BJ (cell line): Measurements from ENCODE around the gene ADCYAP1R1. TPM values are rescaled to one million over a fixed set of nuclear protein-coding genes. Genes with fewer than 3 reads are reported as not detected.

ENCODE experiments used
- CTCF ChIA-PET: fragments of 350-600 bp; formaldehyde crosslinking; extraction: SDS; loops from one replicate; lab custom pipeline; 2021; ENCODE audit warnings: antibody characterized with exemption, inconsistent platforms; lab: Yijun Ruan, JAX
- POLR2A ChIA-PET: fragments of 300-600 bp; sonication (Branson Sonifier 250); formaldehyde crosslinking; extraction: SDS; loops from one replicate; lab custom pipeline; 2021; ENCODE audit warnings: antibody characterized with exemption; lab: Charles Lee
- DNase-seq: peaks from one replicate; pipeline ENCODE4 v3.0.0-alpha.2; 2011; ENCODE audit warnings: low read depth
- H3K27me3 ChIP-seq: 2 replicates; pipeline ENCODE4 v1.6.0; 2011; ENCODE audit warnings: low read length; ENCODE audit not compliant: control insufficient read depth, insufficient read depth
- H3K36me3 ChIP-seq: 2 replicates; pipeline ENCODE4 v1.5.1; 2011; ENCODE audit warnings: low read length; ENCODE audit not compliant: control insufficient read depth, insufficient read depth
- H3K4me3 ChIP-seq: 2 replicates; pipeline ENCODE4 v1.5.1; 2011; ENCODE audit warnings: low read depth, mild to moderate bottlenecking, control low read depth, low read length
- polyA plus RNA-seq: library from polyadenylated mRNA; depleted of rRNA; stranded (reverse); fragments of >200 nt; gene quantifications from 2 replicates; pipeline ENCODE4 v1.2.3, GENCODE V29; 2011
- TF ChIP-seq, protein P1 (sequence below): IDR thresholded peaks from 2 replicates; pipeline ENCODE4 v1.5.1; 2011; ENCODE audit warnings: low read depth, mild to moderate bottlenecking, control low read depth, inconsistent platforms, low read length, moderate library complexity; ENCODE audit not compliant: insufficient read depth

ADCYAP1R1 gene
- polyA plus RNA-seq, 1 experiment = not detected

GRCh38 chr7:31102151-31102972, 50.3 kb downstream of the ADCYAP1R1 start:
- DNase-seq = no peak
- Histone ChIP-seq H3K4me3 (no peak overlapping the region), H3K27me3 (no peaks in the 10 kb centered on the region), H3K36me3 (no peaks in the 10 kb centered on the region)
- ChIA-PET POLR2A (no interaction called here), CTCF (interaction anchor here (0.6 to 1.4 kb wide), 3 partner anchors 20 to 90 kb away, joined by 3 to 5 read pairs (median 4); no protein-coding TSS in a partner anchor)
- TF ChIP-seq, protein P1, sequence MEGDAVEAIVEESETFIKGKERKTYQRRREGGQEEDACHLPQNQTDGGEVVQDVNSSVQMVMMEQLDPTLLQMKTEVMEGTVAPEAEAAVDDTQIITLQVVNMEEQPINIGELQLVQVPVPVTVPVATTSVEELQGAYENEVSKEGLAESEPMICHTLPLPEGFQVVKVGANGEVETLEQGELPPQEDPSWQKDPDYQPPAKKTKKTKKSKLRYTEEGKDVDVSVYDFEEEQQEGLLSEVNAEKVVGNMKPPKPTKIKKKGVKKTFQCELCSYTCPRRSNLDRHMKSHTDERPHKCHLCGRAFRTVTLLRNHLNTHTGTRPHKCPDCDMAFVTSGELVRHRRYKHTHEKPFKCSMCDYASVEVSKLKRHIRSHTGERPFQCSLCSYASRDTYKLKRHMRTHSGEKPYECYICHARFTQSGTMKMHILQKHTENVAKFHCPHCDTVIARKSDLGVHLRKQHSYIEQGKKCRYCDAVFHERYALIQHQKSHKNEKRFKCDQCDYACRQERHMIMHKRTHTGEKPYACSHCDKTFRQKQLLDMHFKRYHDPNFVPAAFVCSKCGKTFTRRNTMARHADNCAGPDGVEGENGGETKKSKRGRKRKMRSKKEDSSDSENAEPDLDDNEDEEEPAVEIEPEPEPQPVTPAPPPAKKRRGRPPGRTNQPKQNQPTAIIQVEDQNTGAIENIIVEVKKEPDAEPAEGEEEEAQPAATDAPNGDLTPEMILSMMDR = no peak

DNA sequence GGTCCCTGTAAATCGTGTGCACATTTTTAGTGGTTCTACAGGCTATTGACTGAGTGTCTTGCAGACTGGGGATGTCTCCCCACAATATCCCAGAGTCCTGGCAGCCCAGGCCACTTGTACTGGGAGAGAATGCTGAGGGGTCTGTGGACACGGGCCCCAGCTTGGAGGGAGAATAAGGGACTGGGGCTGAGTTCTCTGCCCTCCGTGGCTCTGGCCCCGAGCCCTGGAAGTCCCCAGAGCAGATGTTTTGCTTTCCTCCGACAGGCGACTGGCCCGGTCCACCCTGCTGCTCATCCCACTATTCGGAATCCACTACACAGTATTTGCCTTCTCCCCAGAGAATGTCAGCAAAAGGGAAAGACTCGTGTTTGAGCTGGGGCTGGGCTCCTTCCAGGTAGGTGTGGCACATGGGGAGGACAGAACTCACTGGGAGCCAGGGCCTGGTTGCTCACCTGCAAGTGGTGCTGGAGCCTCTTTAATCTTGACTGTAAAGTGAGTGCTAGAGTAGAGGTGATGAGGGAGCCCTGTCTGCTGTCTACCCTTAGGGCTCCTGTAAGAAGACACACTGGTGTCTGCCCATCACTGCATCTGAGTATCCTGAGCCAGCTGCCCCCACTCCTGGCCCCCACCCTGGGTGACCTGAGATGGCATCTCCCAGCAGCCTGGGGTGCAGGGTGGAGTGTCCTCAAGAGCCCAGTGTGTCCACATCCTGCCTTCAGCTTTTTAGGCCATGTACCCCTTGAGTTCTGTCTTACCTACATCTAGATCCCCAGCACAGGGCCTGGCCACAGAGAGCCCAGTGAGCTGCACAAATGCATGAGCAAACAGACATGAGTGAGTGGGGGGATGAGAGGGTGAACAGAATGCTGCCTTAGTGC, 51.1 kb downstream of the ADCYAP1R1 start:
- no peak overlapping the region for H3K4me3 ChIP-seq
- TF ChIP-seq, protein P1 = no peak
- CTCF ChIA-PET = interaction anchor here (1.4 kb wide), 2 partner anchors 19 to 31 kb away, joined by 4 to 5 read pairs; no protein-coding TSS in a partner anchor
- no peaks in the 10 kb centered on the region for H3K36me3 ChIP-seq
- DNase-seq = no peak
- POLR2A ChIA-PET = no interaction called here
- H3K27me3 ChIP-seq = no peaks in the 10 kb centered on the region

DNA sequence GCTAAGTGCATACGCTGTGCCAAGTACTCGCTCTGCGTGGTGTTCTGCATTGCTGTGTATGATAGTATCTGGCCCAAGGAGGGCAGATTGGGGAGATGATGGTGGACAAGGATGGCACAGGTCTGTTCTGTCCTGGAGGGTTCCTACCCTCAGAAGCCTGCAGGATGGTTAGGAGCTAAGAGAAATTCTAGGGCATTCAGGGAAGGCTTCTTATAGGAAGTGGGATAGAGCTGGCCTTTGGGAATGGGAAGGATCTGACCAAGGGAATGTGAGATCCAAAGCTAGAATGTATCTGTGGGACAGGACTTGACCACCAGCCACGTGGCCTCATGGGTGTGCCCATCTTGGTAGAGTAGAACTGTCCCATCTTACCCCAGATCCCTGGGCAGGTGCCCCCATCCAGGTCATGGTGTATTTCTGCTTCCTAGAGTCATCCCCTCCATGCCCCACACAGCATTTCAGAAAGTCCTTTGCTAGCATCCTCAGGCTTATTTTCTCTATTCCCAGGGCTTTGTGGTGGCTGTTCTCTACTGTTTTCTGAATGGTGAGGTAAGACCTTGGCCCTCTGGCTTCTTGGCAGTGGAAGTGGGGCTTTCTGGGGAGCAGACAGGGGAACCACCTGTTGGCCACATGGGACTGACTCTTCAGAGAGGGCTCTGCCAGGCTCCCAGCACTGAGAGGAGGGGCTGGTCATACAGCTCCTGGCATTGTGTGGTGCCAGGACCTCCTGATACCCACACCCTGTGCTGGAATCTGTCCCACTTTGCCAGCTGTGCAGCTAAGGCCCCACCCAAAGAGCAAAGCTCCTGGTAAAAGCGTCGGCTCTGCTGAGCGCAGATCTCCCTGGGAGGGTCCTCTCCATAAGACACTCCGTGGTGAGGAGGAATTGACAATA, 52.5 kb downstream of the ADCYAP1R1 start:
- CTCF ChIA-PET = interaction anchor here (0.9 to 1.8 kb wide), 3 partner anchors 18 to 29 kb away, joined by 3 to 6 read pairs (median 5); no protein-coding TSS in a partner anchor
- Histone ChIP-seq H3K27me3 (no peaks in the 10 kb centered on the region), H3K4me3 (no peak overlapping the region), H3K36me3 (no peaks in the 10 kb centered on the region)
- TF ChIP-seq, protein P1 = no peak
- POLR2A ChIA-PET = no interaction called here
- no peak for DNase-seq

GRCh38 chr7:31105256-31105950, 53.3 kb downstream of the ADCYAP1R1 start:
- DNase-seq = no peak
- TF ChIP-seq, protein P1 = no peak
- no peaks in the 10 kb centered on the region for H3K27me3 ChIP-seq
- H3K4me3 ChIP-seq = no peak overlapping the region
- CTCF ChIA-PET = interaction anchor here (0.9 to 1.8 kb wide), 3 partner anchors 17 to 29 kb away, joined by 3 to 6 read pairs (median 5); no protein-coding TSS in a partner anchor
- H3K36me3 ChIP-seq = no peaks in the 10 kb centered on the region
- POLR2A ChIA-PET = no interaction called here
